Neural crest cell (in vitro differentiated cells): ENCODE measurements around the gene HERC3. TPM values are rescaled to one million over a fixed set of nuclear protein-coding genes. Genes with fewer than 3 reads are reported as not detected.

ENCODE experiments used
- DNase-seq: peaks from one replicate; pipeline ENCODE4 v3.0.0; 2021; ENCODE audit warnings: low read depth, mixed read lengths, low spot score
- H3K27ac Mint-ChIP-seq: one replicate; pipeline ENCODE4 v1.8.0; 2021; ENCODE audit warnings: mild to moderate bottlenecking, mixed read lengths; ENCODE audit not compliant: unreplicated experiment
- H3K27me3 Mint-ChIP-seq: 2 replicates; pipeline ENCODE4 v1.8.0; 2021; ENCODE audit warnings: low read depth, mild to moderate bottlenecking, mixed read lengths
- H3K36me3 Mint-ChIP-seq: 2 replicates; pipeline ENCODE4 v1.8.0; 2021; ENCODE audit warnings: low read depth, mild to moderate bottlenecking, mixed read lengths
- H3K4me1 Mint-ChIP-seq: 2 replicates; pipeline ENCODE4 v1.8.0; 2021; ENCODE audit warnings: mixed read lengths
- H3K4me3 Mint-ChIP-seq: one replicate; pipeline ENCODE4 v1.8.0; 2021; ENCODE audit warnings: mild to moderate bottlenecking, mixed read lengths
- H3K9me3 Mint-ChIP-seq: 2 replicates; pipeline ENCODE4 v1.8.0; 2021; ENCODE audit warnings: mixed read lengths
- total RNA-seq: library from RNA; stranded (reverse); gene quantifications from 2 replicates; pipeline ENCODE4 v1.2.1, GENCODE V29; 2021
- TF ChIP-seq, protein P1 (sequence below): fragments of 200-600 bp; sonication (generic); conservative IDR thresholded peaks from 2 replicates; pipeline ENCODE4 v1.5.0; 2021; ENCODE audit warnings: antibody characterized with exemption, mild to moderate bottlenecking

HERC3 gene
- total RNA-seq, 1 donor from 2014 or later = 6.5 TPM

- no peak for DNase-seq
- Mint-ChIP-seq H3K9me3 (peaks cover 27% of the 10 kb centered on the region), H3K36me3 (peaks cover 55% of the 10 kb centered on the region)
Measured at GRCh38 chr4:88719381-88719780, 127.1 kb downstream of the HERC3 start.

GRCh38 chr4:88720451-88721428, 128.5 kb downstream of the HERC3 start:
- DNase-seq = no peak
- Mint-ChIP-seq H3K27me3 (no peaks in the 10 kb centered on the region), H3K4me1 (no peaks in the 10 kb centered on the region), H3K4me3 (no peak overlapping the region), H3K9me3 (peaks cover 20% of the 10 kb centered on the region), H3K36me3 (peaks cover 44% of the 10 kb centered on the region), H3K27ac (no peak overlapping the region)
- TF ChIP-seq, protein P1, sequence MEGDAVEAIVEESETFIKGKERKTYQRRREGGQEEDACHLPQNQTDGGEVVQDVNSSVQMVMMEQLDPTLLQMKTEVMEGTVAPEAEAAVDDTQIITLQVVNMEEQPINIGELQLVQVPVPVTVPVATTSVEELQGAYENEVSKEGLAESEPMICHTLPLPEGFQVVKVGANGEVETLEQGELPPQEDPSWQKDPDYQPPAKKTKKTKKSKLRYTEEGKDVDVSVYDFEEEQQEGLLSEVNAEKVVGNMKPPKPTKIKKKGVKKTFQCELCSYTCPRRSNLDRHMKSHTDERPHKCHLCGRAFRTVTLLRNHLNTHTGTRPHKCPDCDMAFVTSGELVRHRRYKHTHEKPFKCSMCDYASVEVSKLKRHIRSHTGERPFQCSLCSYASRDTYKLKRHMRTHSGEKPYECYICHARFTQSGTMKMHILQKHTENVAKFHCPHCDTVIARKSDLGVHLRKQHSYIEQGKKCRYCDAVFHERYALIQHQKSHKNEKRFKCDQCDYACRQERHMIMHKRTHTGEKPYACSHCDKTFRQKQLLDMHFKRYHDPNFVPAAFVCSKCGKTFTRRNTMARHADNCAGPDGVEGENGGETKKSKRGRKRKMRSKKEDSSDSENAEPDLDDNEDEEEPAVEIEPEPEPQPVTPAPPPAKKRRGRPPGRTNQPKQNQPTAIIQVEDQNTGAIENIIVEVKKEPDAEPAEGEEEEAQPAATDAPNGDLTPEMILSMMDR = no peak

More at GRCh38 chr4:88719381-88719780, 127.1 kb downstream of the HERC3 start:
- Mint-ChIP-seq H3K4me1 (no peaks in the 10 kb centered on the region), H3K27me3 (no peaks in the 10 kb centered on the region), H3K27ac (no peak overlapping the region), H3K4me3 (no peak overlapping the region)
- TF ChIP-seq, protein P1 = no peak

DNA sequence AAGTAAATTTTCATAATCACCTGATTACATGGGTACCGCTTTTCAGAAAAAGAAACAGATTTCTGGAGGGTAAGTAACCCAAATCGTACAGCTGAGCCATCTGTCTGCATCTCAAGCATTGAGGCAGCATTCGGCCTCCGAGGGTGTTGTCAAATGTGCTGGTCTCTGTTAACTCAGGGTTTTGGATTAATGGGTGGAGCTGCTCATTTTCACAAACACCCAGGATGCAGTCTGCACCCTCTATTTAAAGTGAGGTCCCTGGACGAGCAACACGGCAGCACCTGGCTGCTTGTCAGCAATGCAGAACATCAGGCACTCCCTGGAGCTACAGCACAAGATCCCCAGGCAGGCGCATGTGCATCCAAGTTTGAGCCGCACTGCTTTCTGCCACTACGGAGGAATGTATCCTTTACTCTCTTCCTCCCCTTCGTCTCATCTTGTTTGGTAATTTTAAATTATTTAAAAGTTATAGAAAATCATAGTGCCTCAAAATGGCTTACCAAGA, 130.0 kb downstream of the HERC3 start:
- Mint-ChIP-seq H3K36me3 (peaks cover 34% of the 10 kb centered on the region), H3K27ac (no peak overlapping the region), H3K4me1 (no peaks in the 10 kb centered on the region), H3K27me3 (no peaks in the 10 kb centered on the region), H3K4me3 (no peak overlapping the region), H3K9me3 (peaks cover 8% of the 10 kb centered on the region)
- no peak for DNase-seq
- TF ChIP-seq, protein P1 = no peak

DNA sequence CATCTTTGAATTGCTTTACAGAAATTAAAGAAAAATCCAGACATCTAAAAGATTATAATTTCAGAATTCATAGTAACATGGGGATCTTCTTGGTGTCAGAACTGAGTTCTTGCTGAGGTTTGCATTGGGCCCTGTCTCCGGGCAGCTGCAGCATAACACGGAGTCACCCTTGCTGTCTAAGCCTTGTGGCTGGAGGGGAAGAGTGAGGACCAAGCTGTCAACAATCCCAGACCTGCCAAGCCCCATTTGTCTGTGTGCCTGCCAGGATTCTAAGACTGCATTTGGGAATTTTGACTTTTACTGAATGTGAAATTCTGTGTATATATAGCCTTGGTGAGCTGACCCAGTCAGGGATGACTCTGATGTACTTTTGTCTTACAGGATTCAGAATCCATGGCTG, 130.5 kb downstream of the HERC3 start:
- H3K27me3 Mint-ChIP-seq = no peaks in the 10 kb centered on the region
- peaks cover 29% of the 10 kb centered on the region for H3K36me3 Mint-ChIP-seq
- no peaks in the 10 kb centered on the region for H3K4me1 Mint-ChIP-seq
- H3K4me3 Mint-ChIP-seq = no peak overlapping the region
- TF ChIP-seq, protein P1 = no peak
- no peak overlapping the region for H3K27ac Mint-ChIP-seq
- no peak for DNase-seq
- H3K9me3 Mint-ChIP-seq = peaks cover 6% of the 10 kb centered on the region

- Mint-ChIP-seq H3K4me1 (no peaks in the 10 kb centered on the region), H3K27ac (no peak overlapping the region), H3K27me3 (no peaks in the 10 kb centered on the region), H3K9me3 (no peaks in the 10 kb centered on the region), H3K36me3 (peaks cover 15% of the 10 kb centered on the region), H3K4me3 (no peak overlapping the region)
- TF ChIP-seq, protein P1 = no peak
- DNase-seq = no peak
Measured at GRCh38 chr4:88724406-88724805, 132.1 kb downstream of the HERC3 start.
